ENCODE data around the gene UBE2H.
"Not testable (repeated sequence)": the region's sequence is repeated elsewhere in the genome, so short reads cannot be mapped to it uniquely, and the experiment has no call there.

The UBE2H gene

DNA sequence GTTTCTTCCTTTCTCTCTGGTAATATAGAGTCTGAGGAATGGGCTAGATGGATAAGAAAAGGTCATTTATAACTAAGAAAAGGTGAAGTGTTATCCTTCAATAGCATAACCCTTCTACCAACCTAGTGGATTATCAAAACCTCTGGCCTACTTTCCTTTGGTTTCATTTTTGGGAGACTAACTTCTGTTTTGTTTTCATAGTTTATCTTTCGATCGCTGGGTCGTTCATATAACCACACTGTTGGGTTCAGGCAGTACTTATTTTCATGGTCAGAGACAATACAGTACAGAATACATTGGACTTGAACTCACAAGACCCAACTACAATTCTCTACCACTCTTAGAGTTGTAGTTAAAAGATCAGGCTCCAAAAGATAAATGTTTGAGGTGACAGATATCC, 86.5 kb downstream of the UBE2H start:
- no peak for DNase-seq

DNA sequence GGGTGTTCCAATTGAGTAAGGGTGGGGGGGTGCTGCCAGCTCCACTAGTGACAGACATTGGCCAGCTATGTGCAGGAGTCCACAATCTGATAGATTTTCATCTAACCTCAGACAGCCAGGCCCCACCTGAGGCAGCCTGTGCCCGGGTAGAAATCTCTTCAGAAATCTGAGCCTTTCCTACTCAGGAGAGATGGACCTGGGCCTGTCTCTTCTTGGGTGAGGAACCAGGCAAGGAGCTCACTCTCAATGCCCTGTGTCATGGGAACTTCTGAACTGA, 86.9 kb downstream of the UBE2H start:
- no peak for DNase-seq

DNA sequence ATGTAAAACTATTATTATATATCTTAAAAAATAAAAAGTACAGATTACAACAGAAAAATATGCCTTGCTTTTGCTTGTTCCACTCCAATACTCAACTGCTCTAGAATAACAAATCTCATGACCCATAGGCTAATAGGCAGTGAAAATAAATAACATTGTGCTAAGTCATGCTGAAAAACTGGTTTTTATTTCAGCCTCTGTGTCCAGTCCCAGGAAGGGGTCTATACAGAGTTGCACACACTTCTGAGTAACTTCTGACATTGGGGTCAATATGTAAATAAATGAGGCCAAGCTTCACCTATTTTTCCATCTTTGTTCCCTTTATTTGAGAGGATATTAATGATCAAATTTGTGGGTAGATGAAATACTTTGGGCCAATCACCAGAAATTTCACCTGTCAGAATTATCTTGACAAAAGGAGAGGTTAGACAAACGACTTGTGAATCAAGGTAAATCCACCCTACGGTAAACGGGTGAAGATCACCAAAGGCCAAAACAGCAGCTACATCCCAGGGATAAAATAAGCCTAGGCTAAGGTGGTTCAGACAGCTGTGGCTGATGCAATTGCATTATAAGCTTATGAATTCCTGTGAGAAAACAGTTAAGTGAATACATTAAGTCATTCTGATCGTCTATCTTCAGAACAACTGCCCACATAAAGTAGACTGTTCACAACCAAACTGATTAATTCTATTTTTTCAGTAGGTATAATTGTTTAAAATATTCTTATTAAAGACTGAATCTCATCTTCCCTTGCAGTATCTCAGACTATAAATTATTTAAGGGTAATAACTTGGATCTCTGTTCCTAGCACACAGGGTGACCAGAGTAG, 87.5 kb downstream of the UBE2H start:
- DNase-seq, result no peak

DNA sequence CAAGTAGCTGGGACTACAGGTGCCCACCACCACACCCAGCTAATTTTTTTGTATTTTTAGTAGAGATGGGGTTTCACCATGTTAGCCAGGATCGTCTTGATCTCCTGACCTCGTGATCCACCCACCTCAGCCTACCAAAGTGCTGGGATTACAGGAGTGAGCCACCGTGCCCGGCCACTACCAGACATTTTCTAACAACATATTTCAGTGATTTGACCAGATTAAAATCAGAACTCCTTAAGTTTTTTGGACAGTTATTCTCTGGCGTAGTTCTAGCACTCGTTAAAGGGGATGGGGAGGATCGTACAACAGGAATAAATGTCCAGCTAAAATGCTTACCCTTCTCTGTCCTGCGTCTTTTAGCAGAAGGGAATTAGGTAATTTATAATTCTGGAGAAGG, 88.1 kb downstream of the UBE2H start:
- DNase-seq, result not testable (repeated sequence)

DNA sequence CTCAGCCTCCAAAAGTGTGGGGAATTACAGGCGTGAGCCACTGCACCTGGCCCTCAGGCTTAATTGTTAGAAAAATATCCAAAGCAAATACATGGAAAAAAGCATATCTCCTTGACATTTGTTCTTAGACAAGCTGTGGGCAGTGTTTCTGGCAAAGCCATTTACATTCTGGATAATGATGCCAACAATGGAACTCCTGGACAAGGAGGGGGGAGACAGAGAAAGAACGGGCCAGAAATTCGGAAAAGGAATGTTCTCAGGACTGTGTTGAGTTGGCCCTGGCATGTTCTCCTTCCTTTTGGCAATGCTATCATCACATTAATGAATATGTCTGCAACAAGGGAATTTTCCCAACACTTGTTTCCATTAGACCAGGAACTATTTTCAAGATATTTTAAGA, 88.7 kb downstream of the UBE2H start:
- DNase-seq, result no peak

DNA sequence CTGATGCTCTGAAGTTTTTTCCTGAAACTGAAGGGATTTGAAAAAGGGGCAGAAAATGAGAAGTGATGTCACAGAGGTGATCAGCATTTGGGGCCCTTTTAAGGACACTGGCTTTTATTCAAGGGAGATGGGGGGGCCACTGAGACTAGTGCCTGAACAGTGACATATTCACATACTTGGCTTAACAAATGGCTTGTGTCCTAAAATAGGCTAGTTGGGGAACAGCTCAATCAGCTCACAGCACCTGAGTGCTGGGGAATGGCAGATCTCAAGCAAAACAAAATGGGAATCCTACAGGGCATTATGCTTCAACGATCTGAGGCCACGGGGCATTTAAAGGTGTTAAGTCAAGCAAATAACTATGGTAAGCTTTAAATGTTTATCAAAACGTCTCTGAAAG, 90.1 kb downstream of the UBE2H start:
- DNase-seq, result no peak

DNA sequence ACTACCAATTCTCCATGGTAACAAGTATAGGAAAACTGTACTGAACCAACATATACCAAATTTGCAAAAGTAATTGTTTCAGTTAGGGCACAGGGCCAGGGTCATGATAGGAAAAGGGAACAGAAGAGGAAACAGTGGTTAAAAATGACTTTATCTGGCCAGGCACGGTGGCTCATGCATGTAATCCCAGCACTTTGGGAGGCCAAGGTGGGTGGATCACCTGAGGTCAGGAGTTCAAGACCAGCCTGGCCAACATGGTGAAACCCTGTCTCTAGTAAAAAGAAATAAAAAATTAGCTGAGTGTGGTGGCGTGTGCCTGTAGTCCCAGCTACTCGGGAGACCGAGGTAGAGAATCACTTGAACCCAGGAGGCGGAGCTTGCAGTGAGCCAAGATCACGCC, 92.0 kb downstream of the UBE2H start:
- DNase-seq, result not testable (repeated sequence)

DNA sequence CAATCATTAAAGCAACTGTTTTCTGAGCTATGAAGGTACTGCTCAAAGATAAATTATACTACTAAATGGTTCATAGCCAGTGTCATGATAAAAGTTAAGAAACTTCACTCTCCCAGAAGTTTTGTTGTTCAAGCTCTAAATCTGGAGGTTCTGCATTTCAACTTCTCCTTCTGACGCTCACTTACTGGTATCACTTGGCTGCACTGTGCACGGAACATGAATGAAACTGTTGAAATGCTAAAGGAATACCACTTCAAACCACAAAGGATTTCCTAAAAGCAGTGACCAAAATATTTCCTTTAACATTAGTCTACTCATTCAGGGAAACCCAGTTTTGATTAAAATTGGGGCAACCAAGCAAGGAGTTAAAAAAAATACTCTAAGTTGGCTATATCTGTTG, 93.6 kb downstream of the UBE2H start:
- DNase-seq, result no peak

DNA sequence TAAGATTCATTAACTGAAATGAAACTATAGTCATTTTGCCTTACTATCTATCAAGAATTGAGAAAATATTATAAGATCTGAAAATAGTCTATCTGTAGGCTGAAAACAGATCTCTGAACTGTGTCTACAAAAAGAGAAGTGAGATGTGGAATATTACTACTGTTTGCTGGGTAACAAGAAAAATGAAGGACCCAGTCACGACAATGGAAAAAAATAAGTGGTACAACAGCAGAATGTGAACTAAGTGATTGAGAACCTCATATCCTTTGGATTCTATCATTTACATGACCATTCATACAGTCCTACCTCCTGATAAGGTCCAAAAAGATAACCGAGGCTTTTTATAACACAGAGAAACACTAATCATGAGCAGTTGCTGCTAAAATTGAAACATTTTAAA, 94.3 kb downstream of the UBE2H start:
- DNase-seq, result no peak

DNA sequence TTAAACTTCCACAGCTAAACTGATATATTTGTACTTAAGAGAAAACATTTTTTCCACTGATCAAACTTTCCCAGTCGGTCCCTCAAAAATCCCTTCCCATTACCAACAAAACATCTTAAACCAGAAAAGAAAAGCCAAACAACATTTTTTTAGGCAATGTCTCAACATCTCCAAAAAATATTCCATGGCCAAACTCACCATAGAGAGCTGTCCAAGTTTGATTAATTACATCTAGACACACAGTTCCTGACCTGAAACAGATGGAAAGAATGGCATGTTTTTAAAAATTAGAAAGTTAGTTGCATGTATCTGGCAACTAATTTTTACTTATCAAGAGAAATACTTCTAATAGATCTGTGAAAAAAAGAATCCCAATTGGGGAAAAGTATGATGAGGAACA, 95.4 kb downstream of the UBE2H start:
- DNase-seq, result no peak

DNA sequence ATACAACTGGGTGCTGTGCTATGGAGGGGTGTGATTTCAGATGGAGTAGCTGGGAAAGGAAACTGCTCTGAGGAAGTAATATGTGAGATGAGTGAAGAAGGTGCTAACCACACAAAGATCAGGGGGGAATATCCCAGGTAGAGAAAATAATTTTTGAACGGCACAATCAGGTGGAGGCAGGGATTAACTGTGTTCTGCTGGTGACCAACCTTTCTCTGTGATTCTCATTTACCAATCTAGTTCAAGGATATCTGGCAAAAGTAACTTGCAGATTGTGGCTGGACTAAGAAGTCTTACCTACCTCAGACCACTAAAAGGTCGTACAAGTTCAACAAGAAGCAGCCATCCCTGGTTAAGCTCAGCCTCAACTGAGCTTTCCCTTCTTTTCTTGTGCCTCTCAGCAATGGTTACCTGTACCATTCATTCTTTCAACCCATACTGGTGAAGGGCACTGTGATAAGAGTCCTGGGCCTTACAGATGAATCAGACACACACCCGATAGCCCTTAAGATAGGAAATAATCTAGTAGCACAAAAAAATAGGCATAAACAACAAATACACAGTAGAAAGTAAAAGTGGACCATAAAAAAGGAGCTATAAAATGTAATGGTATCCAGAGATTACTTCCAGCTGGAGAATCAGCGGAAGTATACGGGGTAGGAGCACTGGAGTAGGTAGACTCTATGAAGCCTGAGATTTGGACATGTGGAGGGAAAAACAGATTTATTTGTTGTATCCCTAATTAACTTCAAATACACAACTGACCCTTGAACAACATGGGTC, 96.6 kb downstream of the UBE2H start:
- no peak for DNase-seq

DNA sequence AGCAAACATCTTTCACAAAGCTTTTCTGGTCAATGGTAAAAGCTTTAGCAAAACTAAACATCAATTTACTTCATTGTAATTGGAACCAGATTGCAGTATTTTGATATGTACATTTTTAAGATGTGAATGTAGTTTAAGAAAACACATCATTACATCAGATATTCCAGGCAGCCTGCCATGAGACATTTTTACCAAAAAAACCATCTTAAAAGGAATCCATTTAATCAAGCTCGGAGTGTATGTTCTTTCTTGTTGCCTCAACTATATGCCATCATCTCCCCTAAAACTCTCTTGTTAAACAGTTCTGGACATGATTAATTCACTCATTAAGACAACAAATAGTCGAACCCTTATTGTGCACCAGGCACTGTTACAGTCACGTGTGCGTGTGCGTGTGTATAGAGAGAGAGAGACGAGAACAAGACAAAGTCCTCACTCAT, 97.5 kb downstream of the UBE2H start:
- no peak for DNase-seq

DNA sequence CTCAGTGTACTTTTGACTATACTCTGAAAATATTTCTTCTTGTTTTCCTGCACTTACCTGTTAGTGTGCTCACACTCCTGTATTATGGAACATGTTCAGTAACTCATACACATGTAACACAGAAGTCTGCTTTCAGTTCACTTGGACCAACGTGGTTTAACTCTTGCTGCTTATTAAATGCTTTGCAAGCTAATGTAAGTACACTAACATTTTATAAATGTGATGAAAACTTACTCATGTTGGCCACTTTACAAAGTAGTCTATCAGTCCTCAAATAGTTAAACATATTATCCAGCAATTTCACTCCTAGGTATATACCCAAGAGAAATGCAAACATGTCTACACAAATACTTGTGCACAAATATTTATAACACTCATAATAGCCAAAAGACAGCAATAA, 98.4 kb downstream of the UBE2H start:
- DNase-seq, result no peak

DNA sequence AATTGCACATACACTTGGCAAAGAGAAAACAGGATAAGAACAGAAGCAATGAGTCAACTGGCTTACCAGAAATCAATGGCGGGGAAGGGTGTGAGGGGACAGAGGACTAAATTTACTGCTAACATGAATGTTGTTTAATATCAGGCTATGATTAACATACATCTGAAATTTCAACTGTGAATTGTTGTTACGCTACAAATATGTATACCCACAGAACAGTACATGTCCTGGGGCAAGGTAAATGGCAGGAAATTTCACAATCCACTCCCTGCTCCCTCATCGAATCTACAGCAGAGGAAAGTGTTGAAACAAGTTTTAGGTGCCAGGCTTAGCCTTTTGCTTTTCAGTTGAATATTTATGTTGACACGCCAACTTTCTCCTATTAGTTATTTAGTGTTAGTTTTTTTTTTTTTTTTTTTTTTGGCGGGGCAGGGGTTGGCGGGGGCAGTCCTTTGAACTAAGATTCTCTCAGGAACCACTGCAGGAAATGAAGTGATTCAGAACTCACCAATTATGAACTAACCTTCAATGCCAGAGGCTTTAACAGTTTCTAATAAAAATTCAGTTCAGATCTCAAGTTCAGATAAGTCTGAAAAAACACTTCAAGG, 99.0 kb downstream of the UBE2H start:
- DNase-seq, result no peak

DNA sequence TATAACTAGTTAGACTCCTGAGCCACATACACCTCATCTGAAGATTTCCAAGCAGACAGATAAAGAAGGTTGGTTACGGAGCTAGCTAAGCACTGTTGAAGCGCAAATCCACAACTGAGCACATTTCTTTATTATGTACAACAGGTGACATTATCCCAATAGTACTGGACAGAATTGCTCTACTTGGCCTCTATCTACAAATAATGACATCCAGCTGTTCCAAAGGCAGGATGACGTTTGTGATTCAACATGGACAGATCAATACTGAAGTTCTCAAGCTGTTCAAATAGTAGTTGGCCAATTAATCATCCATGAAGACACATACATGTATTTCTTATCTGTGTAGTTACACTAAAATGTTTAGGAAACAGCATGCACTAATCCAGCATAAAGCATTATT, 101.0 kb downstream of the UBE2H start:
- DNase-seq, result no peak

DNA sequence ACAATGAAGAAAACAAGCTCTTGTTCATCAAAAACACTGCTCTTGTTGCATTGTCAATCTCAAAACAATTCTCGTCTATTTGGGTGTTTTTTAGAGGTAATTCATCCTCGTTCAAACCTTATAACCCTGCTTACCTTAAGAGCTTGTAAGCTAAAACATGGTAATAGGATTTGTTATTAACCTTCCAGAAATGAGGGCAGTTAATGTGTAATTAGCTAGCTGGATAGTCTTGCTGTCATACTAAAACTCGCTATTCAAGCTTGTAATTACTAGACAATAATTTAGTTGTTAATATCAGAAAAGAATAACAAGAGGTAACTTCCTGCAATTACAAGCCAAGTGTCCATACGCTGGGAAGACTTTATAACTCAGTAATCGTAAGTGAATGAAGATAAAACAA, 101.6 kb downstream of the UBE2H start:
- DNase-seq, result peak; percentile 53

DNA sequence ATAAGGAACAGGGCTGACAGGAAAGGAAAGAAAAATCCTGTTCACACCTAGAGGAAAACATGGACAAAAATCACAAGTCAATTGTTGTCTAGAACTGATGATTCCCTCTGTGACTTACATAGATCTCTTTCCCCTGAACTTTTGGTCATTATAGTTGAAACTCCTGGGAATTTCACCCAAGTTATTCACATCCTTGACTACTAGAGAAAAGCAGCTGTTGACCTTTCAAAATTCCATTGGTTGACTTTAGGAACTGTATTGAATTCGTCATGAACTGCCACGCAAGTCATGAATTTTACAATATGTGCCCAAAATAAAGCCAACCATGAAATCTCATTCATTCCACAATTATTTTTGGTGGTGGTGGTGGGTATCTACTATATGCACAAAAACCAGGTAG, 104.3 kb downstream of the UBE2H start:
- DNase-seq, result no peak

DNA sequence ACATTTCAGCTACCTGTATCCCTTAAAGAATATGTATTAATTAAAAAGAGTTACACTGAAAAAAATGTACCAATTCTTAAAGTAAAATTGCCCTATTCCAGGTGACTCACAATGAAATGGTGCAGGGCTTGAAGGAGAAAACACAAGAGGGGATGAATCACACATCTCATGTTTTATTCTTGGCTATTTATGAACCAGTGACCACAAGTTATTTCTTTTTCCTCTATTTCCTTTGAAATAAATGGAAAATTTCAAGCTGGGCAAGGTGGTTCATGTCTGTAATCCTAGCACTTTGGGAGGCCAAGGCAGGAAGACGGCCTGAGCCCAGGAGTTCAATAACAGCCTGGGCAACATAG, 106.8 kb downstream of the UBE2H start:
- no peak for DNase-seq

DNA sequence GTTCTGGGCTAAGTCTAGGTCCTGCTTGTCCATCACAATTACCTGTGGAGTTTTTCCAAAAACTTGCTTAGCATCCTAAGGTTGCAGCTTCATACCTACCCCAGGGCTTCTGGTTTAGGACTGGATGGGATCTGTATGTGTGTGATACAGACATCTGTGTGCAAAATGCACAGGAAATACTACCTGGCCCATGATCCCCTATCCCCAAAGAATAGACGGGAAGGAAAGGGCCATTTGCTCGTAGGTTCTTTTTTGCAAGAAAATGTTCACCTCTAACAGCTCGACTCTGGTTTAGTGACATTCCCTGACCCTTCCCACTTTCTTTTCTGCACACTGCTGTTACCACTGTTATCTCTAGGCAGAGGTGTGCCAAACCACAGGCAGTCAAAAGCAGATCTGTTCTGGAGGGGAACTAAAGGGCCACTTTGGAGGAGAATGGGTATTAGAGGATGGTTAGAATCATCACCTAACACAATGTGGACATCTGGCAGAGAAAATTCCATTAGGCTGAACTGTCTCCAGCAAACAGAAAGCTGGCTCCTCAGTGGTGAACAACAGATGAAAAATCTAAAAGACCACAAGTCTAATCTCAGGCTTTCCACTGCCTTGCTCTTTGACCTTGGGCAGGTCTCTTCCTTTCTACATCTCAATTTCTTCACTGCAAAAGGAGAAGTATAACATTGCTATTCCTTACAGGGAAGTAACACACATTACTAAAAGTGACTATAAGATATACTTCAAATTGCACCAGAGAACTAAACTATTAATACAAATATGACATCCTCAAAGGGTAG, 107.4 kb downstream of the UBE2H start:
- no peak for DNase-seq

DNA sequence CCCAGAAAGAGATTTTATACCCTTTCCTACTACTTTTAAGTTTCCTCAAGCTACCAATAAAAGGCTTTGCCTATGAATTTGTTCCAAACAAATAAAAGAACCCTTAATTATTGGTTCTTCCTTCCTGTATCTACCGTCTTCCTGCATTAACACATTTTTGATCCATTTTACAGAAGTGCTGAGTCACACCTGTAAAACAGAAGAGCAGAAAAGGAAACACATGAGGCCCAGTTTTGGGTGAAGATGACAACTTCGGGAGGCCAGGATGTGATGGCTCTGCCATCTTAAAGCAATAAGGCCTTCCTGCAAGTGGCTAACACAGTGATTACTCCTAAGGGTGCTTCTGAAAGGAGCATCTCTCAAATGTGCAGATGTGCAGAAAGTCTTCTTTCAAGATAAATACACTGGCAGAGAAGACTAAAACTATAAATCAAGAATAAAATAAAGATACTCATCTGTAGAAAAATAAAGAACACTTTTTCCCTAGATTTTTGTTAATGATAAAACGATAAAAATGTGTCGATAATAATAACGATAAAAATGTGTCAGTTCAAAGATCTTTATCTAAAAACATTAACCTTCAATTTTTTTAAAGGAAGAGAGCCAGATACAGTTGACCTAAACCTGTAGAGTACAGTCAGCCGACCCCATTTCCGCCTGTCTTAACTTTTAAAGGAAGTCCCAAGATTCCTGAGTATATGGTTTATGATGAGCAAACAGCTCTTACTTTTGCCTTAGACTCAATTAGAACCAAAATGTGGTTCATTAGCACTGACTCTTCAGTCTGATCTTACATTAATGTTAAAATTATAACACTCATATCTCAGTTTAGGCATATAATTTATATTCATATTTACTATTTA, 108.6 kb downstream of the UBE2H start:
- DNase-seq, result no peak

DNA sequence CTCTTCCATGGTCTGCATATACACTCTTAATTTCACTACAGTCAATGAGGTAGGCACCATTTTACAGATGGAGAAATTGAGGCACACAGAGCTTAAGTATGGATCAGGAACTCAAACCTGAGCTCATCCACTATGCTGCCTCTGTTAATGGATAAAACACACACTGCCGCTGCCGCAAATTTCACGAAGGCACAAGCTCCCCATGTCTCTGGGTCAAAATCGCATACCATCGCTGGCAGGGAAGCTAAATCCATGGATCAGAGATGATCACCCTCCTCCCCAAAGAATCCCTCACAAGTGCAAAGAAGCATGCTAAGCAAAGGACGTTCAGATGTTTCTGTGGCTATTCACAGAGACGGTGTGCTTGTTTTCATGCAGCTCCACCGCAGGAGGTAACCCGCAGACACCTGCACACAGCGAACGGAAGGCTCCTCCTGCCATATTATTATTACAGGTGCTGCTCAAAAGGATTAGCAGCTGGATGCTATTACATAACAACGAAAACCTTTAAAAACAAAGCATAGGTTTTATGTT, 109.3 kb downstream of the UBE2H start:
- DNase-seq, result no peak

DNA sequence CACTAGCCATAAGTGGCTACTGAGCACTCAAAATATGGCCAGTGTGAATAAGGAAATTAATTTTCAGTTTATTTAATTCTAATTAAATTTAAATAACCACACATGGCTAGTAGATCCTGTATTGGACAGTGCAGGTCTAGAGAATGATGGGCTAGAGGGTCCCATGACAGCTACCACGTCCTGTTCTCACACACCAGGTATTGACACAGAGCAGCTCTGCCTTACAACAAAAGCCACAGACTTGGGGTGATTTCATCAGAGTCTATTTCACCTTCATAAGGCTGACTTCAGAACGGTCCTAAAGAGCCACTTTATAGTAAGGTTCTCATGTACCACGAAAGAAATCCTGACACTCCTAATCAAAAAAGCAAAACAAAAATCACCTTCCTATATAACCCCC, 111.3 kb downstream of the UBE2H start:
- DNase-seq, result no peak

Measured in NCI-H1105 treated with DMSO at 0.1 percent for 48 hours (cell line).